Measurements from ENCODE around the gene QRICH2.
"Not testable (repeated sequence)": the region's sequence is repeated elsewhere in the genome, so short reads cannot be mapped to it uniquely, and the experiment has no call there.

QRICH2 gene

GRCh38 chr17:76265624-76266243 is 42.3 kb downstream of the QRICH2 start:
- DNase-seq = peak; percentile 57

DNA sequence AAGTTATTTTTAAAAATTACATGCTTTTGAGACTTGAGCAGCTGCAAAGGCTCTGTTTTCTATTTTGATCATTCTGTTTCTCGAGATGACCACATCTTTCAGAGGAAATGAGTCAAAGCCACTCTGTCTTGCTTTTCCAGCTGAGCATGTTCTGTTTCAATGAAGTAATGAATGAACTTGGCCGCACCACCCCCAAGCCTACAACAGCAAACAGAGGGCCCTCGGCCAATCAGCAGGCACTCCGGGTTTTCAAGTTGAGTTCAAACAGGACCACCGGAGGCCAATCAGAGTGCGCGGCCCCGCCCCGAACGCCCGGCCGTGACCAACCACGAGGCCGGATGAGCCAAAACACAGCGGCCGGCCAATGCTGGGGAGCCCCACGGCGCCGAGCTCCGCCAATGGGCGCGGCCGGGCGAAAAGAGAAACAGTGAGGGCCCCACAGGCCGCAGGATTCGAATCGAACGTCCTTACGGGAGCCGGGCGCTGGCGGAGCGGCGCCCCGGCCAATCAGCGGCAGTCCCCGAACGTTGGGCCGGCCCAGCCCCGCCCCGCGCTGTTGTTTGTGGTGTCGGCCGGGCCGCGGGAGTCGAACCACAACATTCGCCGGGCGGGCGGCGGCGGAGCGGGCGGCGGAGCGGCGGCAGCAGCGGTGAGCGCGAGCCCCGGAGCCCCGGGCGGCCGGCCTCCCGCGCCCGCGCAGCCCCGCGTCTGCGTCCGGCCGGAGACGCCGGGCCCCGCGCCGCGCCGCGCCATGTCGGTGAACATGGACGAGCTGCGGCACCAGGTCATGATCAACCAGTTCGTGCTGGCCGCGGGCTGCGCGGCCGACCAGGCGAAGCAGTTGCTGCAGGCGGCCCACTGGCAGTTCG is 43.1 kb downstream of the QRICH2 start, which contains the start of gene UBALD2:
UBALD2 (plus strand) TSS at position 594 of the 869 bp plus-strand sequence; CDS start at position 752, 158 bp downstream.
- DNase-seq = peak; percentile 98

DNA sequence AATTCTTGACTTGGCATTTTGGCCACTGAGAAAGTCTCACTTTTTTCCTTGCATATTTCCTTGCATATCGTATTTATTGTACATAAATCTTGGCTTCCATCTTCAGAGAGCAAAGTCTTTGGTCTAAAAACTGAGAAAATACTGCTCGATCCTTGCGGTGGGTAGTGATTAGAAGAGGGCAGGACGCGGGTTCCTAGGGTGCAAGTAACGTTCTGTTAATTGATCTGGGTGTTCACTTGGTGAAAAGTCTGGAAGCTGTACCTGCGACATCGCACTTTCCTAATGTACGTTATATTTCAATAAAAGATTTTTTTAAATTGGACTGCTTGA is 43.7 kb downstream of the QRICH2 start:
- DNase-seq = no peak

GRCh38 chr17:76263896-76264295 is 44.2 kb downstream of the QRICH2 start:
- no peak for DNase-seq

GRCh38 chr17:76262732-76263344 is 45.2 kb downstream of the QRICH2 start:
- DNase-seq = no peak

DNA sequence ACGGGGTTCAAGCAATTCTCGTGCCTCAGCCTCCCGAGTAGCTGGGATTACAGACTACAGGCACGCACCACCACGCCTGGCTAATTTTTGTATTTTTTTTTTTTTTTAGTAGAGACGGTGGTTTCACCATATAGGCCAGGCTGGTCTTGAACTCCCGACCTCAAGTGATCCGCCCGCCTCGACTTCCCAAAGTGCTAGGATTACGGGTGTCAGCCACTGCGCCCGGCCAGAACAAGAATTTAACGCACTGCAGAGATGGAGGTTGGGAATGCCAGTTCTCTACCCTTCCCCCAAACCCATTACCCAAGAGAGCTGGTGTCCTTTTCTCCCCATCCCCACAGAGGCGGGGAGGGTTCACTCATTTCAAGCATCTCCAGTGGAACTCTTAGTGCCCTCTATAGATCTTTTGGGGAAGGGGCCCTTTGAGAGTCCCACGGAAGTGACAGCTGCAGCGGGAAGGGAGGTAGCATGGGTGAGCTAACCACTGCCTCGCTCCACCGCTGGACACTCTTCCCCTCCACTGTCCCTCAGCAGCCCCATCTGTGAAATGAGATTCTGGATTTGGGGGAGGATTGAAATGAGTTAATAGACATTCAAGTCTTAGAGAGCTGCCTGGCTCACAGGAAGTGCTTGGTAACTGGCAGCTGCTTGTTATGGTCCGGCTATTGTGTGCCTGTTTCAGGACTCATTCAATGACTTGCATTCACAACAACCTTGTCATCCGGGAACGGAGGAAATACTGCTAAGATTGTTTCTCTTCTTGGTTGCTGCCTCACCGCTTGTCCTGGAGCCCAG is 46.5 kb downstream of the QRICH2 start:
- DNase-seq = no peak

- no peak for DNase-seq
Measured at GRCh38 chr17:76260669-76261068, 47.4 kb downstream of the QRICH2 start.

- no peak for DNase-seq
Measured at GRCh38 chr17:76260220-76260619, 47.9 kb downstream of the QRICH2 start.

DNA sequence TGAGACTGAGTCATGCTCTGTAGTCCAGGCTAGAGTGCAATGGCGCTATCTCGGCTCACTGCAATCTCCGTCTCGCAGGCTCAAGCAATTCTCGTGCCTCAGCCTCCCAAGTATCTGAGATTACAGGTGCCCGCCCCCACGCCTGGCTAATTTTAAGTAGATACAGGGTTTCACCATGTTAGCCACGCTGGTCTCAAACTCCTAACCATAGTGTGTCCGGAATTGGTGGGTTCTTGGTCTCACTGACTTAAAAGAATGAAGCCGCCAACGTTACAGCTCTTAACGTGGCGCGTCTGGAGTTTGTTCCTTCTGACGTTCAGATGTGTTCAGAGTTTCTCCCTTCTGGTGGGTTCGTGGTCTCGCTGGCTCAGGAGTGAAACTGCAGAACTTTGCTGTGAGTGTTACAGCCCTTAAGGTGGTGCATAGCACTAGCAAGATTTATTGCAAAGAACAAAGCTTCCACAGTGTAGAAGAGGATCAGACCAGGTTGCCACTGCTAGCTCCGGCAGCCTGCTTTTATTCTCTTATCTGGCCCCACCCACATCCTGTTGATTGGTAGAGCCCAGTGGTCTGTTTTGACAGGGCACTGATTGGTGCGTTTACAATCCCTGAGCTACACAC is 51.5 kb downstream of the QRICH2 start:
- DNase-seq = not testable (repeated sequence)

GRCh38 chr17:76255801-76256429 is 52.2 kb downstream of the QRICH2 start:
- no peak for DNase-seq

- DNase-seq = no peak
Measured at GRCh38 chr17:76254275-76254674, 53.8 kb downstream of the QRICH2 start.

- no peak for DNase-seq
Measured at GRCh38 chr17:76253841-76254240, 54.2 kb downstream of the QRICH2 start.

- DNase-seq = not testable (repeated sequence)
Measured at GRCh38 chr17:76252967-76253766, 54.9 kb downstream of the QRICH2 start.

DNA sequence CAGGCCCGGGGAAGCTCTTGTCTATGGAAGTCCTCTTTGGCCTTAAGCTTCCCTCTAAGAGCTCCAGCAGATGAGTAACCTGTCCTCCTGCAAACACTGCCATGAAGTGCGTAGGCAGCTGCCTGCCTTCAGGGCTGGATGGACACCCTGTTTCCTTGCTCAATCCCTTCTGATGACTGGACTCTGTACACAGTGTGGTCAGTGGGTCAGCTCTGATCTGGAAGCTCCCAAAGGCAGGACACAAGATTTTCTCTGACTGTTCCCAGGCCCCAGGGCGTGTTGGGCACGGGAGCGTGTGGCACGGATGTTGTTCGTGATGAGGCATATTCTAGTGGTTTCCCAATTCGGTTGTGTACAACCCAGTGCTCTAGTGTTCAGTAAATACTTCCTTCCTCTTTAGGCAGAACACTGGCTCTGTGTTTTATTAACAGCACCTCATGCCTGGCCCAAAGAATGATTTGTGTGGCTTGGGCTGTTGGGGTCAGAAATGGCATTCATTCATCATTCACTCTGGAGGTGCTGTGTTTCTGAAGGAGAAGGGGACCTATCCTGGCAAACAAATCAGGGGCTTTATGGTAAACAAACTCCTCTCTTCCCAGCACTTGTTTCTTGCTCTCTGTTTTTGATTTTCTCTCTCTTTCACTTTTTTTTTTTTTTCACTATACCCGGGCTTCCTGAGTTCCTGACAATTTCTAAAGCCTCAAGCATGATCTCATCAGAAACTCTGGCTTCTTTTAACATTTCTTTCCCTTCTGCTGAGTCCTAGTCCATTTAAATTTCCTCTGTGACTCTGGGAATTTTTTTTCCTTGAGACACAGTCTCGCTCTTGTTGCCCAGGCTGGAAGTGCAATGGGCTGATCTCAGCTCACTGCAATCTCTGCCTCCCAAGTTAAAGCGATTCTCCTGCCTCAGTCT is 55.8 kb downstream of the QRICH2 start:
- no peak for DNase-seq

DNA sequence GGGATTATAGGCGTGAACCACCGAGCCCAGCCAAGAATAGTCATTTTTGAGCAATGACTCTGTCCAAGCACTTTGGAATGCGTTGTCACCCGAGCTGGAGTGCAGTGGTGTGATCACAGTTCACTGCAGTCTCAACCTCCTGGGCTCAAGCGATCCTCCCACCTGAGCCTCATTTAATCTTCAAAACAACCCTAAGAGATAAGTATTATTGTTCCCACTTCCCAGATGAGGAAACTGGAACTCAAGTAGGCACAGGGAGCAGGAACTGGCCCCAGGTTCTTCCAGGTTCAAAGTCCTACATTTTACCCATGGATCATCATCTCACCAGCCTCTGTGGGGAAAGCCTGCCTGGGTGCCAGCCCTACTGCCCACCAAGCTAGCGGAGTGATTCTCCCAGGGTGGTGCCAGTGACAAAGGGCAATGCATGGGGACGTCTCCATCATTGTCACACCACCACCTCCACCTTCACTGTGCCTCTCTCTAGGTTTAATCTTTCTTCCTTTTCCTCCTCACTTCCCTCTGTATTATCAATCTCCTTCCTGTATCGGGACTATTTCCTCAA is 56.5 kb downstream of the QRICH2 start:
- DNase-seq = no peak

GRCh38 chr17:76250141-76250540 is 57.9 kb downstream of the QRICH2 start:
- no peak for DNase-seq

DNA sequence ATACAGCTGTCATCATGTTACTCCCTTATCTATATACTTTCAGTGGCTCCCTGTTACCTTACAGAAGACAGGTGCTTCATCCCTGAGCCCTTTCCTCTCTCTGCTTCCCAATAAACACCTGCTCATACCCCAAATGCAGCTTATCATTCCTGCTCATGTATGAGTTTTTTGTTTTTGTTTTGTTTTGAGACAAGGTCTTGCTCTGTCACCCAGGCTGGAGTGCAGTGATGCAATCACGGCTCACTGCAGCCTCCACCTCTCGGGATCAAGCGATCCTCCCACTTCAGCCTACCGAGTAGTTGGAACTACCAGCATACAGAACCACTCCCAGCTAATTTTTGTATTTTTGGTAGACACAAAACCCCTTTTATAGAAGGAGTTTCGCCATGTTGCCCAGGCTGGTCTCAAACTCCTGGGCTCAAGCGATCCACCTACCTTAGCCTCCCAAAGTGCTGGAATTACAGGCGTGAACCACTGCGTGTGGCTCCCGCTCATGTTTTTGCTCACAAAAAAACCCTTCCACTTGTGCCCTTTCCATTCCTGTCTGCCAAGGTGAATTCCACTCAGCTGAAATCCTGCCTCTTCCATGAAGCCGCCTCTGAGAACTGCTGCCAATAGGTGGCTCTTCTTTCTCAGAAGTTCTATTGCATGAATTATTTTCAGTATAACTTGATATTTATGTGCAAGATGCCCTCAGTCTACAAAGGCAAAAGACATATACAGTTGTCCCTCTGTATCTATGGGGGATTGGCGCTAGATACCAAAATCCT is 59.9 kb downstream of the QRICH2 start:
- no peak for DNase-seq

DNA sequence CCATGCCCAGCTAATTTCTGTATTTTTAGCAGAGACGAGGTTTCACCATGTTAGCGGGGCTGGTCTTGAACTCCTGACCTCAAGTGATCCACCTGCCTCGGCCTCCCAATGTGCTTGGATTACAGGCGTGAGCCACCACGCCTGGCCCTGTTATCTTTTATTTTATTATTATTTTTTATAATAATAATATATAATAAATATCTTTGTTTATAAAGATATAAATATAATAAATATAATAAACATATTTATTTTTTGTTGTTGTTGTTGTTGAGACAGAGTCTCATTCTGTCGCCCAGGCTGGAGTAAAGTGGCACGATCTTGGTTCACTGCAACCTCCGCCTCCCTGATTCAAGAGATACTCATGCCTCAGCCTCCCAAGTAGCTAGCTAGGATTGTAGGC is 60.8 kb downstream of the QRICH2 start:
- DNase-seq = no peak
